Breast epithelium (tissue), 3 donors: ENCODE data around the gene PLEKHA5.

ENCODE experiments used
- CTCF ChIP-seq, 3 donors: fragments of 450-650 bp; IDR thresholded peaks; one replicate each; pipeline ENCODE4 v1.5.1; 2016 to 2017; ENCODE audit warnings: antibody characterized with exemption in 3 of 3, mild to moderate bottlenecking in 3 of 3, moderate library complexity in 3 of 3
- POLR2A ChIP-seq: fragments of 450-650 bp; IDR thresholded peaks from one replicate; pipeline ENCODE4 v1.6.1; 2016; ENCODE audit warnings: antibody characterized with exemption, mild to moderate bottlenecking, moderate library complexity
- POLR2AphosphoS5 ChIP-seq, 3 donors: sonication (generic); formaldehyde crosslinking; IDR thresholded peaks; one replicate each; pipeline ENCODE4 v1.6.1; 2017; ENCODE audit warnings: antibody characterized with exemption in 3 of 3

- TF ChIP-seq CTCF (IDR thresholded peaks at IDR 0.05) (no peak), POLR2AphosphoS5 (IDR thresholded peaks at IDR 0.05) (no peak), POLR2A (no peak)
Measured at GRCh38 chr12:19129122-19129485, 429 bp upstream of the PLEKHA5 start.
